ENCODE measurements around the gene TNFRSF4. TPM values are rescaled to one million over a fixed set of nuclear protein-coding genes. Genes with fewer than 3 reads are reported as not detected.

TNFRSF4 gene
- polyA plus RNA-seq, 2 of the 4 experiments (the other 2 are of a cell fraction): not detected

GRCh38 chr1:1230656-1231399 lies 16.9 kb upstream of the TNFRSF4 start:
- ATAC-seq: peak; percentile 37 to 67; a peak in 5 of 6 replicates
- ChIA-PET POLR2A (interaction anchor here (1.1 kb wide), 1 partner anchor 15 kb away, joined by 3 read pairs; no protein-coding TSS in a partner anchor), CTCF (interaction anchor here (0.7 to 2.4 kb wide), 8 partner anchors 61 to 246 kb away, joined by 3 to 17 read pairs (median 3); no protein-coding TSS in a partner anchor)
- H3K4me3 ChIP-seq: peak overlapping the region; percentile 97
- H3K9me3 ChIP-seq: no peaks in the 10 kb centered on the region
- no peak; the same call in 2 of the 3 replicates for TF ChIP-seq CTCF (IDR thresholded peaks at IDR 0.05)
- TF ChIP-seq KDM1A (IDR thresholded peaks at IDR 0.05; ENCODE audit: low read depth): no peak
- TF ChIP-seq HDAC2 (IDR thresholded peaks at IDR 0.05): no peak
- TF ChIP-seq RAD21 (conservative IDR thresholded peaks at IDR 0.05 in 1 of 2, IDR thresholded peaks at IDR 0.05 in 1 of 2): peak in 1 of 2 experiments; percentile 20; a peak in 1 of 5 replicates
- no peak for TF ChIP-seq POLR2A (IDR thresholded peaks at IDR 0.05; ENCODE audit: low read length)
- peak; percentile 12; the same call in 1 of the 3 replicates for TF ChIP-seq SMC3 (IDR thresholded peaks at IDR 0.05)
- no peak for TF ChIP-seq HOXB13 (CRISPR knock-in tag; IDR thresholded peaks at IDR 0.05; ENCODE audit: low read depth)
- no peak for TF ChIP-seq NFE2L2 (conservative IDR thresholded peaks at IDR 0.05; ENCODE audit: low read length)
- WGBS (ENCODE audit: missing lambda C conversion rate): 11% methylated on average over 22 of the region's 24 CpGs
- H3K4me2 ChIP-seq: peak overlapping the region; percentile 98
- peak; percentile 64 to 68 for DNase-seq (ENCODE audit: low read depth in 1 of 2, low spot score in 1 of 2)
- FAIRE-seq: no peak
- H3K4me1 ChIP-seq: peaks cover 18% of the 10 kb centered on the region; the same call in 2 of the 3 replicates
- H3K27ac ChIP-seq: peak overlapping the region; percentile 98 to 100

GRCh38 chr1:1229770-1230169 lies 15.8 kb upstream of the TNFRSF4 start:
- no peak for DNase-seq (ENCODE audit: low read depth in 1 of 2, low spot score in 1 of 2)
- ChIA-PET CTCF (interaction anchor here (0.6 to 1.7 kb wide), 3 partner anchors 108 to 245 kb away, joined by 3 to 8 read pairs (median 3); no protein-coding TSS in a partner anchor), POLR2A (no interaction called here)
- no peak for FAIRE-seq
- Histone ChIP-seq H3K27ac (no peak overlapping the region), H3K9me3 (no peaks in the 10 kb centered on the region), H3K4me1 (peaks cover 18% of the 10 kb centered on the region; the same call in 2 of the 3 replicates), H3K4me2 (peak overlapping the region; percentile 98; the same call in 2 of the 3 replicates), H3K4me3 (no peak overlapping the region)
- ATAC-seq: no peak
- TF ChIP-seq RNF2 (IDR thresholded peaks at IDR 0.05; ENCODE audit: borderline replicate concordance, low read depth): no peak
- TF ChIP-seq TP53 (CRISPR knock-in tag; IDR thresholded peaks at IDR 0.05): no peak
- WGBS (ENCODE audit: missing lambda C conversion rate): 96% methylated on average over 17 of the region's 19 CpGs

GRCh38 chr1:1228596-1229321 lies 14.8 kb upstream of the TNFRSF4 start:
- POLR2A ChIA-PET: no interaction called here
- H3K4me1 ChIP-seq: peaks cover 18% of the 10 kb centered on the region; the same call in 2 of the 3 replicates
- ATAC-seq (no peak), DNase-seq (ENCODE audit: low read depth in 1 of 2, low spot score in 1 of 2) (no peak), FAIRE-seq (no peak)
- 95% methylated on average over 22 of the region's 28 CpGs for WGBS (ENCODE audit: missing lambda C conversion rate)
- H3K27ac ChIP-seq: no peak overlapping the region
- no peak overlapping the region for H3K4me3 ChIP-seq
- CTCF ChIA-PET: interaction anchor here (1.6 kb wide), 1 partner anchor 16 kb away, joined by 4 read pairs; no protein-coding TSS in a partner anchor
- H3K9me3 ChIP-seq: no peaks in the 10 kb centered on the region
- no peak for TF ChIP-seq RFX5 (IDR thresholded peaks at IDR 0.05)
- no peak for TF ChIP-seq ATOH8 (CRISPR knock-in tag; IDR thresholded peaks at IDR 0.05; ENCODE audit: low read depth)
- no peak for TF ChIP-seq JUNB (IDR thresholded peaks at IDR 0.05)
- TF ChIP-seq CBX2 (IDR thresholded peaks at IDR 0.05; ENCODE audit: borderline replicate concordance, low read depth): no peak
- no peak for TF ChIP-seq NR3C1 (IDR thresholded peaks at IDR 0.05)
- no peak for TF ChIP-seq ELK1 (IDR thresholded peaks at IDR 0.05; ENCODE audit: low read depth, low read length)
- no peak for TF ChIP-seq RNF2 (IDR thresholded peaks at IDR 0.05; ENCODE audit: borderline replicate concordance, low read depth)
- no peak overlapping the region for H3K4me2 ChIP-seq

Data from A549 (cell line).